Measurements from ENCODE around the gene MPDZ.

DNA sequence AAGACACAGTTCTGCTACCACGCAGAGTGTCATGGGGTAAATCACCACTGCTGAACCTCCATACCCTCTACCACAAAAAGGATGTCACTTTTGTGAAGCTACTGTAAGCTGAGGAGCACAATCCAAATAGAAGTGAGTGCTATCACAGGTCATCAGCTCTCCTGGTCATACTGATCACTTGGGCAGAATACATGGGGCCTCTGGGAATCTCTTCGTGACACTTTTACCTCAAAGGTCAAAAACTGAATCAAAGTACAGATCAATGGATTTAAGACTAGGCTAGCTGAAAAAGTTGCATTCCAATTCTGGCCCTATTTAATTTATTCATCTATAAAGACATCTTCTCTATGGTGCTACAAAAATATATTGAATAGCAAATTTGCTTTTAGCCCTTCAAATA lies 115.5 kb downstream of the MPDZ start:
- TF ChIP-seq, protein P1, sequence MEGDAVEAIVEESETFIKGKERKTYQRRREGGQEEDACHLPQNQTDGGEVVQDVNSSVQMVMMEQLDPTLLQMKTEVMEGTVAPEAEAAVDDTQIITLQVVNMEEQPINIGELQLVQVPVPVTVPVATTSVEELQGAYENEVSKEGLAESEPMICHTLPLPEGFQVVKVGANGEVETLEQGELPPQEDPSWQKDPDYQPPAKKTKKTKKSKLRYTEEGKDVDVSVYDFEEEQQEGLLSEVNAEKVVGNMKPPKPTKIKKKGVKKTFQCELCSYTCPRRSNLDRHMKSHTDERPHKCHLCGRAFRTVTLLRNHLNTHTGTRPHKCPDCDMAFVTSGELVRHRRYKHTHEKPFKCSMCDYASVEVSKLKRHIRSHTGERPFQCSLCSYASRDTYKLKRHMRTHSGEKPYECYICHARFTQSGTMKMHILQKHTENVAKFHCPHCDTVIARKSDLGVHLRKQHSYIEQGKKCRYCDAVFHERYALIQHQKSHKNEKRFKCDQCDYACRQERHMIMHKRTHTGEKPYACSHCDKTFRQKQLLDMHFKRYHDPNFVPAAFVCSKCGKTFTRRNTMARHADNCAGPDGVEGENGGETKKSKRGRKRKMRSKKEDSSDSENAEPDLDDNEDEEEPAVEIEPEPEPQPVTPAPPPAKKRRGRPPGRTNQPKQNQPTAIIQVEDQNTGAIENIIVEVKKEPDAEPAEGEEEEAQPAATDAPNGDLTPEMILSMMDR (IDR thresholded peaks at IDR 0.05; ENCODE audit: insufficient read depth, low read depth, low read length): no peak
- no peak for TF ChIP-seq EZH2 (IDR thresholded peaks at IDR 0.05; ENCODE audit: insufficient read depth, low read length)

Data from astrocyte (in vitro differentiated cells and primary cell).